Measurements from ENCODE around the gene ZBTB16. TPM values are rescaled to one million over a fixed set of nuclear protein-coding genes. Genes with fewer than 3 reads are reported as not detected.

ZBTB16 gene
- total RNA-seq, 1 experiment from 2014 or later = 0.21 TPM

DNA sequence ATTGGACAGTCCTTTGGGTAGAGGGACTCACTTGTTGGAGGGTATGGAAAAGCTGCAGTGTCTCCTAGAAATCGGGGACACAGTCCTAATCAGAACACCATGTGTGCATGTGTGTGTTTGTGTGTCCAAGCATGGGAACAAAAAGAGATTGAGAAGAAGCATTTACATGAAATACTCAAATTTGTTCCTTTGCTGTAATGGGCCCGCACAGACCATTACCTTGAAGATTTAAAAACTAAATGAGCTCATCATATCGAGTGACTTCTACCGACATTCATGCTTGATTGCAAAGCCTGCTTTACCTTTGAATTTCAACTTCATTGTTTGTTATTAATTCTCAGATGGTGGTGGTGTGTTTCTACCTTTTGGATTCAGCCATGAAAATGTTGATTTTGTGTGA is 106.9 kb downstream of the ZBTB16 start:
- no peak overlapping the region for H3K27ac ChIP-seq (ENCODE audit: low read length)
- DNase-seq (ENCODE audit: low read depth, low spot score) (no peak), ATAC-seq (no peak)
- H3K4me1 ChIP-seq (ENCODE audit: control insufficient read depth, insufficient read depth, low read length) = peaks cover 12% of the 10 kb centered on the region
- no peaks in the 10 kb centered on the region for H3K9me3 ChIP-seq (ENCODE audit: control insufficient read depth, insufficient read depth, low read depth, low read length)
- ChIA-PET POLR2A (no interaction called here), CTCF (no interaction called here)
- intact Hi-C loops (cut with micrococcal nuclease; ENCODE audit: unreplicated experiment) (no loop called here), in situ Hi-C loops (cut with HindIII; ENCODE audit: low pct_unique_long_range_greater_than_20kb, low sequenced_read_pairs) (no loop called here)
- H3K36me3 ChIP-seq (ENCODE audit: control insufficient read depth, insufficient read depth, low read length) = no peaks in the 10 kb centered on the region; the same call in 1 of the 2 replicates
- no TSS peak for BruUV-seq (replicated peaks)
- no peak overlapping the region for H3K4me3 ChIP-seq (ENCODE audit: low read depth in 2 of 2, low read length in 2 of 2)
- H3K27me3 ChIP-seq (ENCODE audit: control insufficient read depth, insufficient read depth, low read length) = peaks cover 16% of the 10 kb centered on the region; the same call in 1 of the 2 replicates
- TF ChIP-seq TCF7L2 (IDR thresholded peaks at IDR 0.05; ENCODE audit: low read depth, low read length) = no peak
- TF ChIP-seq REST (IDR thresholded peaks at IDR 0.05; ENCODE audit: insufficient read depth in 1 of 2, low read depth in 2 of 2, low read length in 1 of 2) = no peak
- no peak for TF ChIP-seq SIN3A (IDR thresholded peaks at IDR 0.05; ENCODE audit: borderline replicate concordance, insufficient read depth, low read depth, low read length)
- TF ChIP-seq CTCF (IDR thresholded peaks at IDR 0.05) = no peak
- no peak for TF ChIP-seq POLR2AphosphoS5 (IDR thresholded peaks at IDR 0.05; ENCODE audit: low read depth, low read length)

- POLR2A ChIA-PET = no interaction called here
- TF ChIP-seq REST (IDR thresholded peaks at IDR 0.05; ENCODE audit: insufficient read depth in 1 of 2, low read depth in 2 of 2, low read length in 1 of 2) (no peak), CTCF (IDR thresholded peaks at IDR 0.05) (no peak), TCF7L2 (IDR thresholded peaks at IDR 0.05; ENCODE audit: low read depth, low read length) (no peak), POLR2AphosphoS5 (IDR thresholded peaks at IDR 0.05; ENCODE audit: low read depth, low read length) (no peak), SIN3A (IDR thresholded peaks at IDR 0.05; ENCODE audit: borderline replicate concordance, insufficient read depth, low read depth, low read length) (no peak)
- intact Hi-C loops (cut with micrococcal nuclease; ENCODE audit: unreplicated experiment) (no loop called here), in situ Hi-C loops (cut with HindIII; ENCODE audit: low pct_unique_long_range_greater_than_20kb, low sequenced_read_pairs) (no loop called here)
- no TSS peak for BruUV-seq (replicated peaks)
- peaks cover 12% of the 10 kb centered on the region for H3K4me1 ChIP-seq (ENCODE audit: control insufficient read depth, insufficient read depth, low read length)
- H3K27me3 ChIP-seq (ENCODE audit: control insufficient read depth, insufficient read depth, low read length) = peaks cover 16% of the 10 kb centered on the region; the same call in 1 of the 2 replicates
- H3K4me3 ChIP-seq (ENCODE audit: low read depth in 2 of 2, low read length in 2 of 2) = no peak overlapping the region
- CTCF ChIA-PET = no interaction called here
- H3K27ac ChIP-seq (ENCODE audit: low read length) = no peak overlapping the region
- no peaks in the 10 kb centered on the region; the same call in 1 of the 2 replicates for H3K36me3 ChIP-seq (ENCODE audit: control insufficient read depth, insufficient read depth, low read length)
- DNase-seq (ENCODE audit: low read depth, low spot score) (no peak), ATAC-seq (no peak)
- no peaks in the 10 kb centered on the region for H3K9me3 ChIP-seq (ENCODE audit: control insufficient read depth, insufficient read depth, low read depth, low read length)
Observed at GRCh38 chr11:114166897-114167323, 107.4 kb downstream of the ZBTB16 start.

Data from Panc1 (cell line).